Mesenteric fat pad (tissue), 1 donor: ENCODE results near the gene GLIPR2. TPM values are rescaled to one million over a fixed set of nuclear protein-coding genes. Genes with fewer than 3 reads are reported as not detected.
A peak's percentile ranks its signal among the peaks of the same experiment; 100 is the strongest.
"Not testable (repeated sequence)": the region's sequence is repeated elsewhere in the genome, so short reads cannot be mapped to it uniquely, and the experiment has no call there.

Experiments used
- DNase-seq: peaks from one replicate; pipeline ENCODE4 v3.0.0-alpha.2; 2020; ENCODE audit warnings: low spot score
- total RNA-seq: library from RNA; stranded (reverse); fragmentation: NEBNext Ultra II Directional; extraction: Animal tissue kit (Norgen Biotek cat#: 25700); gene quantifications from one replicate; pipeline ENCODE4 v1.2.1, GENCODE V29; 2021
- donor health status: DM: yes; HTN: yes; CAD: no.

The GLIPR2 gene
- total RNA-seq, 1 donor from 2014 or later = 81.7 TPM

DNA sequence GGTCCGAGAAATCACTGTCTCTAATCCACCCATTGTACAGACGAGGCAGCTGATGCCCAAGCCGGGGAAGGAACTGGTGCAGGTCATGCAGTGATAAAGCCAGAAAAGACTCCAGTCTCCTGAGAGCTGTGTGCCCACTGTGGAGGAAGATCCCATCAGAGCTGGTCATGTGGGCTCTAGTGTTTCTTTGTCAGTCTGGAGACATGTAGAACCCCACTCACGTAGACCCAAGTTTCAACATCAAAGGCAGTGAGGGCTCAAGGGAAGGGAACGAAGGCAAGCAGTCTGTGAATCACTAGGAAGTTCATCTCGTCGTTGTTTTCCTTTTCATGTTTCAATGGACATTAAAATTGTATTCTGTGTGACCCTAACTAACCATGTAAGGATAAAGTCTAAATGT, 14.6 kb upstream of the GLIPR2 start:
- no peak for DNase-seq

DNA sequence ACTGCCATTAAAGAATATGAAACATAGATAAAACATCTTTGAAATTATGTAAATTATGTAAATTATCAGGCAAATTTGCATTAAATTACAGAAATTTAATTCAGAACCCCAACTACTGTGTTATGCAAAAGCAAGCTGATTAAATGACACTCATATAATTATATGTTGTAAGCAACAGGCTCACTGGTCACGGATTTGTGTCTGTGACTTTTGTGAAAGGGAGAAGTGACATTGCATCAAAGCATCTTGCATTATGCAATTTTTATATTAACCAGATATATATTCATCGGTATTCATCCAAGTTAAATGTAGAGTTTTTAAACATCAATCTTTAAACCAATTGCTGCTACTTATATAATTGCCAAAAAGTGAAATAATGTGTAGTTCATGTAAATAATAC, 13.0 kb upstream of the GLIPR2 start:
- DNase-seq = no peak

DNA sequence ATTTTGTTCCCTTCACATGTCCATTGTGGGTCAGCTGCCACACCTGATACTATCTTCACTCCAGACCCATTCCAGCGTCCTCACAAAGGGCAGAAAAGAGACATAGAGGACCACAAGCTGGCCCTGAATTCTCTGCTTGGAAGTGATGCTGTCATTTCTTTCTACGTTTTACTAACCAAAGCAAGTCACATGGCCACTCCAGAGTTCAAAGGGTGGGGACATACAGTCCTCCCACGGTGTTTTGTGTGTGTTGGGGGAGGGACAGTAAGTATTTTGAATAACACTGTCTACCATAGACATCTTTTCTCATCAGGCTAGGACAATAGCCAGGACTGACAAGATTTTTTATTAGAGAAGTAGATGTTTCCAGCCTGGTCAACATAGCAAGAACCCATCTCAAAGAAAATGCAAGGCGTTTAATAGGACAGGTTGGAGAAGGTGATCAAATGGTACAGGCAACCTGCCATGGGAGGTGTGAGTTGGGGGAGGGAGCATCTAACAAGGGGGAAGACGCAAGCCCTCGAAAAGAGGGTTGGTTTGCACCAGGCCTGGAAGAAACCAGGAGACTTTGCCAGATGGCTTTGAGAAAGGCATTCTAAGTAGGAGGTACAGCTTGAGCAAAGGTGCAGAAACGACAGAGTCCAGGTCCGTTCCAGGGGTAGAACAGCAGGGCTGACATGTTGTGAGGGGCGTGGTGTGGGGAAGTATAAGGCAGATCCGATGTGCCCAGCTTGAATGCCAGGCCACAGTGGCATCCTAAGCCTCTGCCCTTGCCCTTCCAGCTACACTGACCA, 11.3 kb upstream of the GLIPR2 start:
- DNase-seq = no peak

DNA sequence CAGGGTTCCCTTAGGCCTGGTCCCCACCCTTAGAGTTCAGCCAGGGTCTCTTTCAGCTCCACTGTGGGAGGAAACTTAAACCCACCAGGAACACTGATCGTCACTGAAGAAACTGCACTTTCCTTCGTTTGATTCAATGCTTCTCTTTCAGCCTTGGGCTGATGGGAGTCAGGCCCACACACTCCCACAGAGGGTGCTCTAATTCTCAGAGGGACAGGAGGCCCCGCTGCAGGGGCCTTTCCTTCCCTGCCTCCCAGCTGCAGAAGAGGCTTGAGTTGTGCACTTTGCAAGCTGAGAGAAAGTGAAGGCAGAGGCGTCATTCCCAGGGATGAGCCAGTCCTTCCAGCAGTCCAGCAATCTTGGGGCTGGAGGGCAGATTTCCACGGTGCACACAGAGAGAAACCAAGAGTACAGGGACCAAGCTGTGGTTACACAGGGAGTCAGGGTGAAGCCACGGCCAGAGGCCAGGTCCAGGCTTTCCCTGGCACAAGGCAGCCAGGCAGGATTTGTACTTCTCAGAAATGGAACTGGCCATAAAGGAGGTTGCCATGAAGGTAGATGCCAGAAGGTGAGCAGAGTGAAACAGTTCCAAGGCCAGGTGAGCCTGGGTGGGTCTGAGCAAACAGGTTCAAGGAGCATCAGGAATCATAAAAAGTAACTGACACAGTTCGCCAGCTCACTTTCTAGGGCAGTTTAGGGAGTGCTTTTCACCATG, 10.4 kb upstream of the GLIPR2 start:
- DNase-seq = no peak

DNA sequence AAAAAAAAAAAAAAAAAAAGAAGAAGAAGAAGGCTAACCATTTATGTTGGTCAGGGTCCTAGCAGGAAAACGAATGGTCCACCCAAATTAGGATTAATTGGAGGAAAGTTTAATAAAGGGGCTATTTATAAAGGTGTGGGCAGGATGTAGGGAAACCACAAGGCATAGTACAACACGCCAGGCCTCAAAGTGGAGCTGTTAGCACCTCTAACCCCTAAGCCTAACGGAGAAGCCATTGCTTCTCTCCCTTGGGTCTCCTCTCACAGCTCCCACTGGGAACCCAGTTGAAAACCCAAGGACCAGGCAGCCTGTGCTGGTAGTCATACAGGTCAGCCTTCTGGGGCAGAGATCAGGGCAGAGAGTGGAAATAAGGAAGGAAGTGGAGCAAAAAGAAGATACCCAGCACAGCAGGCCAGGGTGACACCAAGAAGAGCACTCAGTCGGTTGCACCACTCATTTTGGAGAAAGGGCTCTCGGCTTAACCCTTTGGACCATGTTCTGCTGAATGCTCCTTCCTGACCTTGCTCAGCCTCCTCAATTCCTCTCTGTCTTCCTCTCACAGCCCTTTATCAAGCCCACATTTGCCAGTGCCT, 8.8 kb upstream of the GLIPR2 start:
- DNase-seq = no peak

DNA sequence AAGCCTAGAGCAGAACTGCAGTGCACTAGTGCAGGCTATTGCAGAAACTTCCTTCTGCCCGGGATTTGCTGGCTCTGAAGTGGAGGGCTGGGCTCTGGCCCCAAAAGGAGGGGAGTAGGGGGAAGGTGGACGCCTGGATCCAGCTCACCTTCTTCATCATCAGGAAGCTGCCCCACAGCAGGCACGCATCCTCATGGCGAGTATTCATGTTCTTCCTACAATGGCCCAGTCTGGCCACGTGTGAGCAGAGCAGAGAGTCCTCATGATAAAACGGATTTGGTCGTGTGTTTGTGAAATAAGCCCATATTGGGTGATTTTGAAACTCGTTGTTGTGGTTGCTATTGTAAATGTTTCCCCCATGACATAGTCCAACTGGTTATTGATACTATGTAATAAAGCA, 8.2 kb upstream of the GLIPR2 start:
- no peak for DNase-seq

DNA sequence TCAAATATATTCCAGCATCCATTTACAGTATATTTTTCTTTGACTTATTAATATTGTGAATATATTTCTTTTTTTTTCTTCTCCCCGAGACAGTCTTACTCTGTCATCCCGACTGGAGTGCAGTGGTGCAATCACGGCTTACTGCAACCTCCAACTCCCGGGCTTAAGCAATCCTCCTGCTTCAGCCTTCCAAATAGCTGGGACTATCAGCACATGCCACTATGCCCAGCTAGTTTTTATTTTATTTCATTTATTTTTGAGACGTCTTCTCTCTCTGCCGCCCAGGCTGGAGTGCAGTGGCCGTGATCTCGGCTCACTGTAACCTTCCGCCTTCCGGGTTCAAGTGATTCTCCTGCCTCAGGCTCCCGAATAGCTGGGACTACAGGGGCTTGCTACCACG, 7.4 kb upstream of the GLIPR2 start:
- no peak for DNase-seq

DNA sequence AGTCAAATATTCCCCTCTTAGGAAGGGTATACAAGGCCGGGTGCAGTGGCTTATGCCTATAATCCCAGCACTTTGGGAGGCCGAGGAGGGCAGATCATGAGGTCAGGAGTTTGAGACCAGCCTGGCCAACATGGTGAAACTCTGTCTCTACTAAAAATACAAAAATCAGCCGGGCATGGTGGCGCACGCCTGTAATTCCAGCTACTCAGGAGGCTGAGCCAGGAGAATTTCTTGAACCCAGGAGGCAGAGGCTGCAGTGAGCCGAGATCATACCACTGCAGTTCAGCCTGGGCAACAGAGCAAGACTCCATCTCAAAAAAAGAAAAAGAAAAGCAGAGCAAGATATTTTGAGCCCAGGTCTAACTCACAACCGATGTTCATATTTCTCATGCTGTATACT, 4.9 kb upstream of the GLIPR2 start:
- DNase-seq = not testable (repeated sequence)

DNA sequence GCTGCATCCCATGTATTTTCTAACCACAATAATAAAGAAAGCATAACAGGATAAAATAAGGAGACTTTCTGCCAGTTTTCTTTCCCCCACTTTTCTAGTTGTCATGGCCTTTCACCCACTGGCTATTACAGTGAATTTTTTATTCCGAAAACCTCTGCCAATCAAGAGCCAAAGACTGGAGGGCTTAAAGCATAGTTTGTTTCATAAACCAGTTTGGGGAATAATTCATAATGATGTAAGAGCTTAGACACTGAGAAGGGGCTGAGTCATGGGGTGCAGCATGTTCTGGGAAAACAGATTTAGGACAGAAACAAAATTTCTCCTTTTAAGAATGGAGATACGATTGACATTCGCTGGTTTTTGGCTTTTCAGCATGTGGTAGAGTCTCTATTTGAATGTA, 4.4 kb upstream of the GLIPR2 start:
- DNase-seq = no peak

DNA sequence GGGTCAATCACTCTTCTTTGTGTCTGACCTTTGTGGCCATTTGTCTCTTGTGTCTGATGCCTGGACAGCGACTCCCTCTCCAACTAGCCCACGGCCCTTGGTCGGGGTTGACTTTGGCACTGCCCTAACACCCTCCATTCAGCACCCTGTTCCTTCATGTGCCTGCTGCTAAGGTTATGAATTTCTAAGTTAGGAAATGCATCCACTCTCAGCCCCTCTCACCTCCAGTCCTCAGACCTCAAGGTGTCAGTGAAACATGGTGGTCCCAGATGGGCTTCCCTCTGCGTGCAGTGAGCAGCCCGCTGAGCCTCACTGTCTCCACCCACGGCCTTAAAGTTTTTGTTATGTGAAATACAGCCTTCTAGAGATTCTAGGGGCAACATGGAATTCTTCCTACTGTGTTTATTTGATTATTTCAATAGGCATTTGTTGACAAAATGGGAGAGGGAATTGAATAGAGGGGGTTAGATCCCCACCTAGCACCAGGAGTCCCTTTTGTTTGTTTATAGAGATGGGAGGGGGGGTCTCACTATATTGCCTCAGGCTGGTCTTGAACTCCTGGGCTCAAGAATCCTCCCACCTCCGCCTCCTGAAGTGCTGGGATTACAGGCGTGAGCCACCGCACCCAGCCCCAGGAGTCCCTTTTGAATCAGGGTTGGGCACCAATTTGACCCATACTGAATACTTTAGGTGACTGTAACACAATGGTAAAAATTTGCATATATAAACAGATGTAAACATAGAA, 1.6 kb upstream of the GLIPR2 start:
- DNase-seq = peak; percentile 67

DNA sequence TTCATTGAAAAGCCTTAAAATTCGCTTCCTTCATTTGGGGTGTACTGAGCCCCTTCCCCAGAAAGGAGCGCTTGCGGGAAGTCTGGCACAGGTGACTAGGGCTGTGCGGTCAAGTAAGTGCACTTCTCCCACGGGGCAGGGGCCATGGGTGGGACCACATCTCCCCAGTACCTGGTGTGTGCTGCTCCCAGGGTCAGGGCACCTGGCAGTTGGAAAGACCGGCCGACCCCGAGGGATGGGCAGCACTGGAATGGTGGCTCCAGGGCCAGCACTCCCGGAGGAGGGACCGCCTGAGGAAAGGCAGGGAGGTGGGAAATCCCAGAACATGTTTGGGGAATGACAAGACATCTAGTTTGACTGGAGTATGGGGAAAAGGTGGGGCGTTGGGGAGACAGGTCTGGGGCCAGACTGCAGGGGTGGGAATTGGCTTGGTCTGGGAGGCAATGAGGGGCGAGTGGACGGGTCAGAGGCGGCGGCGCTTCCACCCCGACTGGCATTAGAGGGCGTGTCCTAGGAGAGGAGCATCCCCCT, 727 bp upstream of the GLIPR2 start:
- DNase-seq = no peak

DNA sequence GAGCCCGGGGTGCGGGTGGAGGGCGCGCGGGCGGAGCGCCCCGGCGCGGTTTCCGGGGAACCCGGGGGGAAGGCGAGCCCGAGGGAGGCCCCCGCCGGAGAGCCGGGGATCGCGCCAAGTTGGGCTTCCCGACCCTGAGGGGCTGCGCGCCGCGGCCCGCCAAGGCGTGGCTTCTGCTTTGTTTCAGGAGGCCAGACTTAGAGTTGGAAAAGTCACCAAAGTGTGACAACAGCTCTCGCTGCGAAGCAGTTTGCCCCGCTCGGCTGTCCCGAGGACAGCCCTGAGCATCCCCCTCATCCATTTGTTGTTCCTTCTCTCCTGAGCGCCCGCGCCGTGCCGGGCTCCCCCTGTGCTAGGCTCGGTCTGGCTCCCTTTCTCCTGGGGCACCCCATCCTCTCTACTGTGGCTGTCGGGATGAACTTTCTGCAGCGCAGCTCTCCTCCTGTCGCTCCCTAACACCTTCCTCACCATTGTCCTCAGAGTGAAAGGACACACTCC, 410 bp downstream of the GLIPR2 start:
- peak; percentile 83 for DNase-seq

DNA sequence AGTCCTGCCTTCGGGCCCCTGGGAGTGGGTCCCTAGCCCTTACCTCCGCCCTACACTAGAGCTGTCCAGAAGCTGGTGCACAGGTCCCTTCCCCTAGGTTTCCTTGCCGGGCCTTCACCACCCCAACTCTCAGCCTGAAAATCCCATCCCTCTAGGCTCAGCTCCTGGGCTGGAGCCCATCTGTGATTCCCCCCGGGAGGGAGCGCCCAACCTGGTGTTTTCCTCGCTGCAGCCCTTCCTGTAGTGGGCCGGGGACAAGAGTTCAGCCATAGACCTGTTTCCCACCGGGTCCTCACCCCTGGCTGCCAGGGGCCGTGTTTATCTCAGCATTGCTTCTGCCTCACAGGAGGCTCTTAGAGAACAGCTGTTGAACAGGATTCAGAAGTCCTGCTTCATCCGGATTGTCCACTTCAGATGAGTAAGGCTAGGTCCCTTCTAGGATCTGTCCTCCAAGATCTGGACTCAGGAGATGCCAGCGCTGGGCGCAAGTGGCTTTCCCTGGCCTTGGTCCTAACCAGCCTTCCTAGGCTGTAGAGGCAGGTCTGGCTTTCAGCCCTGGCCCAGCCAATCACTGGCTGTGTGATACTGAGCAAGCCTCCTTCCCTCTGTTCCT, 965 bp downstream of the GLIPR2 start:
- DNase-seq = peak; percentile 87

DNA sequence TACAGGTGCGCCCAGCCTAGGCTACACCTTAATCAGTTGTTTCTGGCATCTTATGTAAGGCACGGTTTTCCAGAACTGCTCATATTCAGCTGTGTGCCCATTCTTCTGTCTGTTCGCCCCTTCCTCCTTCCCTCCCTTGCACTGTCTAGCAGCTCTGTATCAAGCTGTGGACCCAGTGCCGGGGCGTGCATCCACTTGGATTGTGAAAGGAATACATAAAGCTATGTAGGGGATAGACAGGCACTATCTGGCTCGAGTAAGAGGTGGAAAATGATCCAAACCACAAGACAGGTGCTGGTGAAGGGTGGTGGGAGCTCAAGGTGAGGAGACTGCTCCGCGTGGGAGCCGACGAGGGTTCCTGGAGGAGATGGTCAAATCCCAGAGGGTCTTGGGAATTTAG, 2.0 kb downstream of the GLIPR2 start:
- DNase-seq = peak; percentile 67

DNA sequence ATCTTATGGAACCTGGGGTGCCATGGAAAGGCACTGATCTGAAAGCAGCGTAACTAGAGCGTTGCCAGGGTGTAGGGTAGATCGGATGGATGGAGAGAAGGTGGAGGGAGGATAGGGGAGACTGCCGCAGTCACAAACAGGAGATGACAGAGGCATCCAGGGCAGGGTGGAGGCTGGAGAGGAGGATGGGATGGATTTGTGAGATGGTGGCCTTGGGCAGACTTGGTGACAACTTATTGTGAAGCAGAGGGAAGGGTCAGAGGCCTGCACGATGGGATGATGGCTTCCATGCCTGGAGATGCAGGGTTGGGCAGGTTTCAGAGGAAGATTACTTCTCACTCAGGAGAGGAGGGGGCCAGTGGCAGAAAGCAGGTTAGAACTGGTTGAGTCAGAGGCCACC, 2.4 kb downstream of the GLIPR2 start:
- DNase-seq = peak; percentile 78

DNA sequence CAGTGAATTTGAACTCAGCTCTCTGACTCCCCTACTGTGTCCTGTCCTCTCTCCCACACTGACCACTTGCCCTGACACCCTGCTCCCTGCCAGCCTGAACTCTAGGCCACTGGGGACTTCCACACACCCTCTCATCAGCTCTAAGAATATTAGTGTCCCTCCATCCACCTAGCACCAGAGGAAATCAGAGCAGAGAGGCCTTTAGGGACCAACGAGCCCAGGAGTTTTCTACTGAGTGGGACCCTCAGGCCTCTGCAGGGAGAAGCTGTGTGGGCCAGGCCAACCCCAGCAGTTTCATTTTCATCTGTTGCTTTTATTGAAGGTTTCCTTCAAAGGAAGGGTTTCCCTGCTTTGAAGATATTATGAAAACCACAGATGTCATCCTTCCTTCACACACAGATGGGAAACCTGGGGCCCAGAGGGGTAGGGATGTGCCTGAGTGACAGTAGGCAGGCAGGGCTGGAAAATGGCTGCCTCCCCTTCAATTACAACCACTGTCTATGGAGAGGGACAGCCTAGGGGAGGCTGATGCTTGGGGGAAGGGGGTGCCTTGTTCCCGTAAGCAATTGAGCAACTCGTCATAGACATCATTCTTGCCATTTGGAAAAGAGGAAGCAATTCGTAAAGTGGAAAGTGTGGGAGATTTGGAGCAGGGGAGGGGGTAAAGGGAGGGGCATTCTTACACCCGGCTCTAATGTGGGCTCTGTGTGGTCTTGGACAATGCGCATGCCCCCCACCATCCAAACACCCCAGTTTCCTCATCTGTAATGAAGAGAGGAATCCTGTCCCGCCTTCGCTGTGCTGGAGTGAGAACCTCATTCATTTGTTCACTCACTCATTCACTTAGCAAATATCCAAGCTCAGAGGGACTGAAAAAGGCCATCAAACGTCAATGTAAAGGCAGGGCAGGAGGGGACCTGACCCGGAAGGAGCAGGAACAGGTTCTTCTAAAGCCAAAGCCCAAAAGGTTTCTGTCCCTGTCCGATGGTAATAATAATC, 3.9 kb downstream of the GLIPR2 start:
- DNase-seq = peak; percentile 64

DNA sequence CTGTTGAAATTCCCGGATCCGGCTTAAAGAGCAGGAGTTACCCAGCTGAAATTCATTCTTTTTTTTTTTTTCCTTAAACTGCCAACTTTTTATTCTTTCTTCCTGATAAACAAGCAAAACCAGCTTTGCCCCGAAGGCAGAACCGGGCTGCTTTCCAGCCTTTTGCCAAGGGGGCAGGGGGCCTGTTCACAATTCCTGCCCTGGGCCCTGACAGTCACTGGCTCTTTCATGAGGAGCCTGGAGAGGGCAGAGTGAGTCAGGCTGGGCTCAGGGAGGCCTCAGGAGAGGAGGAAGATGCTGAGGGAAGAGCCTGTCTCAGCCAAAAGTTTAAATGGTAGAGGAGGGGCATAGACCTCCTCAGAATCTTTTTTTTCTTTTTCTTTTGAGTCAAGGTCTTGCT, 4.8 kb downstream of the GLIPR2 start:
- DNase-seq = peak; percentile 75

DNA sequence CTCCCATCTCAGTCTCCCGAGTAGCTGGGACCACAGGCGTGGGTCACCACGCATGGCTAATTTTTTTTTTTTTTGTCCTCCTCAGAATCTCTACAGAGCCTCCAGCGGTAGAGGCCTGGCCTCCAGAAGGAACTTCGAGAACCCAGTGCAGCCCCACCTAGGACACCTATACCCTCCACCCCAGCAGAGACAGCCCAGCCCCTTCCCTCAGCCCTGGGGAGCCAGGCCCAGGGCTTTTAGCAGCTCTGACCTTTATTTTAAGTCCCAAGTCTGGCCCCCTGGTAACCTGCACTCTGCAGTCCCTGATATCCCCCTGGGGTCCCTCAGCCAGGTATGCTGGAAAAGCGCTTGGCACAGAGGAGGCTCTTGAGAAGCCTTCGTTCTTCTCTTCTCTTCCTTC, 5.2 kb downstream of the GLIPR2 start:
- peak; percentile 69 for DNase-seq

DNA sequence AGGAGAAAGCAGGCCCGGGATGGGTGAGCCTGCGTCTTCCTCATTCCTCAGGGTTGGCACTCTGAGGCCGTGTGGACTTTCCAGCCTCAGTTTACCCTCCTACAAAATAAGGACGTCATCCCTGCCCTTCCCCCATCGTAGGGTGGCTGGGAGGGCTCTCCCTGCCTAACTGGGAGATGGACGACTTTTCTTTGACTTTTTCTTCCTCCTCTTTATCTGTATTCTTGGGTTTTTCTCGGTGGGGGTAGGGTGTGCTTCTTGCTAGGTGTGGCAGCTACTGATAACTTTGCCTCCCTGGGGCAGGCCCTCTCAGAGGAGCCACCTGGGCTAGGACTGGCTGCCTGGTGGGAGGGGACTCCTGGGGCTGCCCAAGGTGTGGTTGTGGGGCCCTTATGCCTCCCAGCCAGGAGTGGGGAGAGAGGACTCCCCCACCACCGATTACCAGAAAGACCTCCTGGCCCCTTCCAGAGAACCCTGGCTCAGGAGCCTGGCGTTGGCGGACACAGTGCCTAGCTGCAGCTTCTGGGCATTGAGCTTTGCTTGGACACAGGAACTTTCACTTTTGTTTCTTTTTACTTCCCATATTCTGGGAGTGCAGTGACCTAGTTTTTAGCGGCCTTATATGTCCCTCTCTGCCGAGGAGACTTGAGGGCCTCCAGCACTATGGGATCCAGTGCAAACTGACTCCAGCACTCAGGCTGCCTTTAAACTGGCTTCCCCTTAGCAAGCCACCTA, 6.1 kb downstream of the GLIPR2 start:
- no peak for DNase-seq
